ENCODE measurements around the gene NFATC1.

DNA sequence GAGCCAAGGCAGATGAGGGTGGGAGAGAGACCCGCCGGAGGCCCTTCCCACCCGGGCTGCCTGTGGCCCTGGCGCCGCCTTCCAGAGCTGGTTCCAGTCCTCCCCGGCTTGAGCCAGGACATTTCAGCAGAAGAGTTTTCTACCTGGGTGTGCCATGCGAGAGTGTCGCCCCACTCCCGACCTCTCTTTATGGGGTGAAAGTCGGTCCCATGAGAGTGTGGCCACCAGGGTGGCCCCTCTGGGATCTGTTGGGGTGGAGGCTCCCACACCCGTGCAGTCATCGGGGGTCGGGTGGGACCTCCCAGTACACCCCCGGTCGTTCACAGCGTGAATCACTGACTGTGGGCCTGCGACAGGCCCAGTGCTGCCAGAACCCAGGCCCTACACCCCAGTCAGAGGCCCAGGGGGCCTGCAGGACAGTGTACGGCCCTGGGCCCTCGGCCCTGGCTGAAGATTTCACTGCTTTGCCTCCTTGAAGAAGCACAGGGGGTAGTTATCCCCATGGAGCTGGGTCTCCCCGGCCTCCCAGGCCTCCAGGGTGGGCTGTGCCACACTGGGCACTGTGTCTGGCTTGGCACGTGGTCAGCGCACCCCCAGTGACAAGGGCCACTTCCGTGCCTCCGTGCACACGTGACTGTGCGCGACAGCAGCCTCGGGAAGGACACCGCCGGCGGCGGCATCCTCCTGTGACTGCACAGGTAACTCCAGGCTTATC is 5.9 kb downstream of the NFATC1 start:
- TF ChIP-seq POLR2A (IDR thresholded peaks at IDR 0.05) (no peak), POLR2AphosphoS5 (IDR thresholded peaks at IDR 0.05) (no peak), EP300 (IDR thresholded peaks at IDR 0.05) (no peak)
- TF ChIP-seq, protein P1, sequence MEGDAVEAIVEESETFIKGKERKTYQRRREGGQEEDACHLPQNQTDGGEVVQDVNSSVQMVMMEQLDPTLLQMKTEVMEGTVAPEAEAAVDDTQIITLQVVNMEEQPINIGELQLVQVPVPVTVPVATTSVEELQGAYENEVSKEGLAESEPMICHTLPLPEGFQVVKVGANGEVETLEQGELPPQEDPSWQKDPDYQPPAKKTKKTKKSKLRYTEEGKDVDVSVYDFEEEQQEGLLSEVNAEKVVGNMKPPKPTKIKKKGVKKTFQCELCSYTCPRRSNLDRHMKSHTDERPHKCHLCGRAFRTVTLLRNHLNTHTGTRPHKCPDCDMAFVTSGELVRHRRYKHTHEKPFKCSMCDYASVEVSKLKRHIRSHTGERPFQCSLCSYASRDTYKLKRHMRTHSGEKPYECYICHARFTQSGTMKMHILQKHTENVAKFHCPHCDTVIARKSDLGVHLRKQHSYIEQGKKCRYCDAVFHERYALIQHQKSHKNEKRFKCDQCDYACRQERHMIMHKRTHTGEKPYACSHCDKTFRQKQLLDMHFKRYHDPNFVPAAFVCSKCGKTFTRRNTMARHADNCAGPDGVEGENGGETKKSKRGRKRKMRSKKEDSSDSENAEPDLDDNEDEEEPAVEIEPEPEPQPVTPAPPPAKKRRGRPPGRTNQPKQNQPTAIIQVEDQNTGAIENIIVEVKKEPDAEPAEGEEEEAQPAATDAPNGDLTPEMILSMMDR (IDR thresholded peaks at IDR 0.05), result no peak
